IMR-90 (cell line): ENCODE results near the gene RAB1B. TPM values are rescaled to one million over a fixed set of nuclear protein-coding genes. Genes with fewer than 3 reads are reported as not detected.
"Not testable (repeated sequence)": the region's sequence is repeated elsewhere in the genome, so short reads cannot be mapped to it uniquely, and the experiment has no call there.

Source experiments
- ATAC-seq: fragments of 200-7000 bp; cut with Tn5 transposase; 2 replicates; pipeline ENCODE4 v1.9.1; 2020; ENCODE audit warnings: low read depth, mild to moderate bottlenecking, moderate library complexity
- BruUV-seq: library from RNA; stranded (reverse); fragments of 400-500 nt; replicated peaks from 2 replicates; lab custom pipeline; 2021; lab: Mats Ljungman, UMichigan
- CTCF ChIA-PET: fragments of 300-600 bp; formaldehyde crosslinking; extraction: SDS; loops from one replicate; lab custom pipeline; 2021; ENCODE audit warnings: antibody characterized with exemption; lab: Yijun Ruan, JAX
- POLR2A ChIA-PET: fragments of 300-600 bp; sonication (Branson Sonifier 250); formaldehyde crosslinking; loops from one replicate; lab custom pipeline; 2022; ENCODE audit warnings: antibody characterized with exemption; ENCODE audit not compliant: unreplicated experiment; lab: Charles Lee
- DNase-seq: peaks from one replicate; pipeline ENCODE4 v3.0.0; 2013
- H2AFZ ChIP-seq: replicated peaks from 2 replicates; pipeline ENCODE3; 2013; ENCODE audit warnings: low read length, mild to moderate bottlenecking; ENCODE audit not compliant: poor library complexity
- H2AK5ac ChIP-seq: 2 replicates; pipeline ENCODE4 v1.6.1; 2013; ENCODE audit warnings: low read depth, low read length, inconsistent platforms
- H2AK9ac ChIP-seq: replicated peaks from 2 replicates; pipeline ENCODE3; 2013; ENCODE audit warnings: mild to moderate bottlenecking, low read depth, low read length, moderate library complexity; ENCODE audit not compliant: poor library complexity
- H2BK120ac ChIP-seq: 2 replicates; pipeline ENCODE4 v1.6.1; 2013; ENCODE audit warnings: low read depth, low read length, inconsistent platforms
- H2BK15ac ChIP-seq: 3 replicates; pipeline ENCODE4 v1.6.1; 2013; ENCODE audit warnings: low read depth, low read length, inconsistent platforms
- H2BK20ac ChIP-seq: 2 replicates; pipeline ENCODE4 v1.6.1; 2013; ENCODE audit warnings: low read depth, mild to moderate bottlenecking, inconsistent platforms, low read length, moderate library complexity
- H2BK5ac ChIP-seq: 2 replicates; pipeline ENCODE4 v1.6.1; 2013; ENCODE audit warnings: mild to moderate bottlenecking, low read depth, low read length, inconsistent platforms; ENCODE audit not compliant: poor library complexity, severe bottlenecking
- H3K14ac ChIP-seq: replicated peaks from 2 replicates; pipeline ENCODE4 v1.6.1; 2013; ENCODE audit warnings: low read depth, low read length, inconsistent platforms
- H3K18ac ChIP-seq: 2 replicates; pipeline ENCODE4 v1.6.1; 2013; ENCODE audit warnings: low read depth, low read length, control low read depth
- H3K23ac ChIP-seq: 2 replicates; pipeline ENCODE4 v1.6.1; 2013; ENCODE audit warnings: low read depth, low read length, inconsistent platforms
- H3K27ac ChIP-seq: 2 replicates; pipeline ENCODE4 v1.5.1; 2013; ENCODE audit warnings: mild to moderate bottlenecking, control low read depth, low read length; ENCODE audit not compliant: insufficient read depth
- H3K27me3 ChIP-seq: 2 replicates; pipeline ENCODE4 v1.6.1; 2013; ENCODE audit warnings: low read length; ENCODE audit not compliant: control insufficient read depth, insufficient read depth
- H3K36me3 ChIP-seq: 2 replicates; pipeline ENCODE4 v1.6.1; 2013; ENCODE audit warnings: low read length, mixed read lengths; ENCODE audit not compliant: control insufficient read depth, insufficient read depth
- H3K4ac ChIP-seq: 2 replicates; pipeline ENCODE4 v1.6.1; 2013; ENCODE audit warnings: low read depth, low read length, inconsistent platforms
- H3K4me1 ChIP-seq: 2 replicates; pipeline ENCODE4 v1.6.1; 2013; ENCODE audit warnings: low read length, mixed read lengths; ENCODE audit not compliant: control insufficient read depth, insufficient read depth
- H3K4me2 ChIP-seq: 2 replicates; pipeline ENCODE4 v1.6.1; 2013; ENCODE audit warnings: low read depth, mild to moderate bottlenecking, control low read depth, low read length, moderate library complexity
- H3K4me3 ChIP-seq: 2 replicates; pipeline ENCODE4 v1.5.1; 2013; ENCODE audit warnings: low read depth, mild to moderate bottlenecking, control low read depth, low read length, moderate library complexity; ENCODE audit not compliant: insufficient read depth
- H3K56ac ChIP-seq: 2 replicates; pipeline ENCODE4 v1.6.1; 2013; ENCODE audit warnings: low read length, inconsistent platforms; ENCODE audit not compliant: insufficient read depth; ENCODE audit errors: extremely low read depth
- H3K79me1 ChIP-seq, 2 experiments: 2 replicates each; pipeline ENCODE4 v1.6.1; 2013; ENCODE audit warnings: low read length in 2 of 2, inconsistent platforms in 1 of 2, low read depth in 1 of 2
- H3K9ac ChIP-seq: 2 replicates; pipeline ENCODE4 v1.6.1; 2013; ENCODE audit warnings: low read depth, low read length, control low read depth
- H3K9me1 ChIP-seq: 2 replicates; pipeline ENCODE4 v1.6.1; 2013; ENCODE audit warnings: low read length, inconsistent platforms; ENCODE audit not compliant: insufficient read depth
- H3K9me3 ChIP-seq: 2 replicates; pipeline ENCODE4 v1.6.1; 2013; ENCODE audit warnings: low read length; ENCODE audit not compliant: control insufficient read depth, insufficient read depth
- H4K20me1 ChIP-seq: 2 replicates; pipeline ENCODE4 v1.6.1; 2013; ENCODE audit warnings: low read length, inconsistent platforms; ENCODE audit not compliant: insufficient read depth
- H4K5ac ChIP-seq: 2 replicates; pipeline ENCODE4 v1.6.1; 2013; ENCODE audit warnings: mild to moderate bottlenecking, low read depth, low read length, control low read depth
- H4K8ac ChIP-seq, 2 experiments: 2 replicates each; pipeline ENCODE4 v1.6.1; 2013; ENCODE audit warnings: low read depth in 2 of 2, low read length in 2 of 2, control low read depth in 1 of 2, inconsistent platforms in 1 of 2
- H4K91ac ChIP-seq: 2 replicates; pipeline ENCODE4 v1.6.1; 2013; ENCODE audit warnings: low read depth, low read length, inconsistent platforms; ENCODE audit not compliant: insufficient read depth
- WGBS, 2 experiments: methylation state at CpG; one replicate each; pipeline versions ENCODE4 v1.1.5 to v1.1.7; 2013; ENCODE audit warnings: missing lambda C conversion rate in 2 of 2; ENCODE audit not compliant: insufficient read length in 1 of 2; ENCODE audit errors: extremely low coverage in 2 of 2; 5-methylcytosine and 5-hydroxymethylcytosine counted together
- dilution Hi-C: fragments of 300-500 bp; cut with HindIII; formaldehyde crosslinking; loops from one replicate; pipeline ENCODE4 v1.14.3; 2018; ENCODE audit warnings: low sequenced_read_pairs; ENCODE audit not compliant: unreplicated experiment
- in situ Hi-C: fragments of 300-500 bp; cut with MboI; formaldehyde crosslinking; loops from 3 replicates; pipeline ENCODE4 v1.14.3; 2019; ENCODE audit warnings: low sequenced_read_pairs, inconsistent platforms, mixed read lengths
- intact Hi-C: fragments of 100-400 bp; cut with micrococcal nuclease; formaldehyde crosslinking; loops from 2 replicates; pipeline ENCODE4 v1.10.0; 2022
- polyA plus RNA-seq, 3 experiments: library from polyadenylated mRNA; depleted of rRNA; stranded (reverse); fragments of >200 nt; gene quantifications; 2 replicates each; pipeline ENCODE4 v1.2.3, GENCODE V29; 2012; ENCODE audit warnings: low replicate concordance in 1 of 3
- total RNA-seq: library from RNA; depleted of rRNA; stranded (reverse); fragments of >200 nt; gene quantifications from 2 replicates; pipeline ENCODE4 v1.2.3, GENCODE V29; 2012

Gene RAB1B
- total and polyA plus RNA-seq, 2 of the 4 experiments (the other 2 are of a cell fraction): 83.7 to 248 TPM

- H2BK15ac ChIP-seq, dilution Hi-C loops, H3K4me3 ChIP-seq, H2BK5ac ChIP-seq, H4K91ac ChIP-seq, H3K4me2 ChIP-seq, H3K27ac ChIP-seq, H3K27me3 ChIP-seq, H3K14ac ChIP-seq, H3K23ac ChIP-seq, H3K56ac ChIP-seq, H4K8ac ChIP-seq, DNase-seq, ATAC-seq, H3K4ac ChIP-seq, H3K18ac ChIP-seq, H3K36me3 ChIP-seq, H2BK120ac ChIP-seq, H2AFZ ChIP-seq, H3K9me1 ChIP-seq, in situ Hi-C loops, H4K5ac ChIP-seq, BruUV-seq, H2BK20ac ChIP-seq, H2AK5ac ChIP-seq, H2AK9ac ChIP-seq, H3K9me3 ChIP-seq, H3K9ac ChIP-seq: not testable (repeated sequence)
- intact Hi-C loops: loop anchor here (1.0 kb wide), 1 partner anchor 75 kb away; no protein-coding TSS in a partner anchor
- Histone ChIP-seq H3K79me1 (peaks cover 0 to 24% of the 10 kb centered on the region in 2 experiments; a peak in 2 of 4 replicates), H4K20me1 (peaks cover 30% of the 10 kb centered on the region), H3K4me1 (peaks cover 12% of the 10 kb centered on the region)
- 84% methylated on average over 5 of the region's 18 CpGs; no CpG with 5 or more reads in 1 of the 2 experiments for whole genome bisulfite sequencing, 2 experiments
- POLR2A ChIA-PET: interaction anchor here (0.7 to 2.6 kb wide), 4 partner anchors 18 to 487 kb away, joined by 3 to 23 read pairs (median 4); partner anchors contain the start of gene RIN1
- CTCF ChIA-PET: interaction anchor here (0.5 to 2.4 kb wide), 12 partner anchors 11 to 123 kb away, joined by 3 to 17 read pairs (median 4); partner anchors contain the start of genes B4GAT1, BRMS1 and RIN1
Observed at GRCh38 chr11:66310803-66311440, 42.5 kb downstream of the RAB1B start.
